ENCODE measurements around the gene ADRB1.
A peak's percentile ranks its signal among the peaks of the same experiment; 100 is the strongest.

The ADRB1 gene

DNA sequence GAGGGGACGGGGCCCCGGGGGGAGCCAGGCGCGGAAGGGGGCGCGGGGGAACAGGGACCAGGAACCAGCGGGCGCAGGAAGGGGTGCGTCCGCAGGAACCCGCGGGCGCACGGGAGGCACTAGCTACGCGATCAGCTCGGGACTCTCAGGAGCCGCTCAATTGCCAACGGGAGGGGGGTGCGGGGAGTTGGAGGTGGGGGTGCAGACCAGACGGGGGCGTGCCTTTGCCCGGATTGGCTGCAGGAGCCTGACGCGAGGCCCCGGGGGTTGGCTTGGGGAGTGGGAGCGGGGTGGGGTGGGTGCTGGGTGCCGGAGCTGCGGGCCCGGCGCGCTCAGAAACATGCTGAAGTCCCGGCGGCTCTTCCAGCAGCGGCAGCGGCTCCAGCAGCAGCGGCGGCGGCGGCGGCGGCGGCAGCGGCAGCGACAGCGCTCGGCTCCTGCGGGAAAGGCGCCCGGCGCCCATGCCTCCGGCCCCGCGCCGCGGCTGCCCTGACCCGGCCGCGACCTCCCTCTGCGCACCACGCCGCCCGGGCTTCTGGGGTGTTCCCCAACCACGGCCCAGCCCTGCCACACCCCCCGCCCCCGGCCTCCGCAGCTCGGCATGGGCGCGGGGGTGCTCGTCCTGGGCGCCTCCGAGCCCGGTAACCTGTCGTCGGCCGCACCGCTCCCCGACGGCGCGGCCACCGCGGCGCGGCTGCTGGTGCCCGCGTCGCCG, at the start of gene ADRB1:
Gene ADRB1 (plus strand): TSS at position 335 of the 715 bp plus-strand sequence. CDS start 267 bp downstream, at position 602.
- no peak for DNase-seq (ENCODE audit: low read depth, low spot score)
- H3K27ac ChIP-seq, result no peak within 1 kb of the TSS

- DNase-seq (ENCODE audit: low read depth, low spot score), result no peak
- no peak overlapping the region for H3K27ac ChIP-seq
These were observed 48.5 kb upstream of the ADRB1 start for GRCh38 chr10:113995201-113995600.

DNA sequence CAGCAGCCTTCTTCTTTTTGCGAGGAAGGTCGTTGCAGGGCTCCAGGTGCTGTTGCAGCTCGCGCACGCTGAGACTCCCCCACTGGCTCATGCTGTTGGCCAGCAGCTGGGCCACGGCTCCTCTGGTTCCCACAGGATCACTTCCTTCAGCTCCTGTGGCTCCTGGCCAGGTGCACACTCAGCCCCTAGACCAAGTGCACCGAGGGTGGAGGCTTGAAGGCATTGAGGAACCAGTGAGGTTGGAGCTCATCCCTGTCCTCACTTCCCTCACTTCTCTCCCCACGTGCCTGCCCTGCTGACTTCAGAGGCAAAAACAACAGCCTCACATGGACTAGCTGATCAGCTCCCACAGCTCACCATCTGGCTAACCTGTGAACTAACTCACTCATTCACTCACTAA, 46.2 kb upstream of the ADRB1 start:
- no peak overlapping the region for H3K27ac ChIP-seq
- DNase-seq (ENCODE audit: low read depth, low spot score), result no peak

DNA sequence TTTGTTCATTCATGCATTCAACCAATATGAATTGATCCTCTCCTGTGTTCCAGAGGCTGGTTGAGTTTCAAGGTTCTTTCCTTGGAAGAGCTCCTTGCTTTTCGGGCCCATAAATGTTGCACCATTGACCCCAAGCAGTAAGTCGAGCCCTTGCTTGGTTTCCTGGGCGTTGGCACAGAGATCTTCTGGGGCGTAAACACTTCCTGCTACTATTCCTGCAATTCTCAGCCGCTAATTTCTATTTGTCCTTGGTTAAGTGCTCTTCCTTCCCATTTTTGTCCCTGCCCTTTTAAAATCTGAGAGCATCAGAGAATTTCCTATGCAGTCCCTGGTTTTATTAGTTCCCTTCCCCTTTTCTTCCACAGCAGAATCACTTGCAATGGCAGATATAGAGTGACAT, 44.1 kb upstream of the ADRB1 start:
- H3K27ac ChIP-seq, result no peak overlapping the region
- no peak for DNase-seq (ENCODE audit: low read depth, low spot score)

GRCh38 chr10:114000457-114001010, 43.1 kb upstream of the ADRB1 start:
- no peak overlapping the region for H3K27ac ChIP-seq
- DNase-seq (ENCODE audit: low read depth, low spot score), result no peak

DNA sequence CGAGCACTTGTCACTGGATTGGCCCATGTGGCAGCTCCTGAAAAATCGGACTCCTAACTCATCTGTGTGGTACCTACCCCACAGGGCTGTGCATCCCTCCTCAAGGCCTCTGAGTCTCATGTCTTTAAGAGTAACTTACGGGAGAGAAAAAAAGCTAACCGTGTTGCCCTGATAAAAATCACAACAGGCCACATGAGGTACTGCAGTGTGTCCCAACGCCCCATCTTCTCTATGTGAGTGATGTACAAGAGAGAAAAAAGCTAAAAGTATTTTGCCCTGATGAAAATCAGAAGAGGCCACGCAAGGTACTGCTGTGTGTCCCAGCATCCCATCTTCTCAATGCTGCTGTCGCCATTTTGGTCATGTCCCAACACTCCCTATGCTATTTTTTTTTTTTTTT, 41.2 kb upstream of the ADRB1 start:
- no peak overlapping the region for H3K27ac ChIP-seq
- DNase-seq (ENCODE audit: low read depth, low spot score), result no peak

DNA sequence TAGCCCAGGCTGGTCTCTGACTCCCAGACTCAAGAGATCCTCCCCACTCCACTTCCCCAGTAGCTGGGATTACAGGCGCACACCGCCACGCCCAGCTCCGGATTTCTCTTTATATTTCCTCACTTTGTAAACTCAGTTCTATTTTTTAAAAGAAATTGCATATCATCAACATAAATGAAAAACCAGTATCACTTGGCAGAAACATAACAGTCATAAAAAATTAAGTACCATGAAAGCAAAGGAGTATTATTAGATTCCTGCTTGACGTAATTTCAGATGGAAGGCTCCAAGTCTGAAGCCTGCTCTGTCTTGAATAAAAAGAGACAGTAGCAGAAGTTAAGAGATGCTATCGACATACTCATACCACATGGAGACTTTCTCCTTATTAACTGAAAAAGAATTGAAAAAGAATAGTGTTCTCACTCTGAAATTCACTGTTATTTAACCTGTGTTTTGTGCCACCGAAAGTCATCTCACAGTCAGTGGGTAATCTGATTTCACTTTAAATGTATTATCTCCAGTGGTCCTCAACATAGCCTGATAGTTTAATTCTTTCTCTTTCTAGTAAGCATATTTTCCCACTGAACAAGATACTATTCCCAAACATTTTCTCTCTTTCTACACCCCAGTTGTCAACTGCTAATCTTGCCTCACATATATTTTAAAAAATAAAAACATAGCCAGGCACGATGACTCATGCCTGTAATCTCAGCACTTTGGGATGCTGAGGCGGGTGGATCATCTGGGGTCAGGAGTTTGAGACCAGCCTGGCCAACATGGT, 40.3 kb upstream of the ADRB1 start:
- no peak for DNase-seq (ENCODE audit: low read depth, low spot score)
- H3K27ac ChIP-seq, result no peak overlapping the region

DNA sequence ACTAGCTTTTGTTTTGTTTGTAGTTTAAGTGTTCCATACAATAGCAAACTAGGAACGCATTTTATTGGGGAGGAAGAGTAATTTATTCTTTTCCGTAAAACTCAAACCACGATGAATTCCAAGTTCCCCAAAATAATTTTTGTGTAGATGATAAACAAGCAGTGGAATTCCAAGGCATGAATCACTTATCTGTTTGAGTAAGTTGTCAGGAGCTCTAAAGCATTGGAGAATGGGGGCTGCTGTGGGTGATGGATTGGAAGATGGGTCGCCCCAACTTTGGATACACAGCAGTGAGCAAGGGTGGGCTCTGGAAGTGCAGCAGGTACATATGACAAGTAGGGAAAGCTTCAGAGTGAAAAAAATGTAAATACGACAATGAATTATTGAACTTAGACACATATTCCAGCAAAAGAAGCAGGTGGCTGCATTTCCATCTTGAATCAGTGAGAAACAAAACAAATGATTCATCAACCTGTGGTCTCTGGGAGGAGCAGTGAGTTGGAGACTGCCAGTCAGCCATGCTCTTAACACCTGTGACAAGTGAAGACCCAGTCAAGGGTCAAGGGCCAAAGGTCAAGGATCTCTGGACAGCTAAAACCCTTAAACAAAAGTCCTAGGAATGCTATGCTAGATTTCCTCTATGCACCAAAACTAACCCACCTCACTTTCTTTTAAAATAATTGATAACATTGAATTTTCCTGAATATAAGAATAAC, 34.2 kb upstream of the ADRB1 start:
- H3K27ac ChIP-seq, result no peak overlapping the region
- DNase-seq (ENCODE audit: low read depth, low spot score), result no peak

DNA sequence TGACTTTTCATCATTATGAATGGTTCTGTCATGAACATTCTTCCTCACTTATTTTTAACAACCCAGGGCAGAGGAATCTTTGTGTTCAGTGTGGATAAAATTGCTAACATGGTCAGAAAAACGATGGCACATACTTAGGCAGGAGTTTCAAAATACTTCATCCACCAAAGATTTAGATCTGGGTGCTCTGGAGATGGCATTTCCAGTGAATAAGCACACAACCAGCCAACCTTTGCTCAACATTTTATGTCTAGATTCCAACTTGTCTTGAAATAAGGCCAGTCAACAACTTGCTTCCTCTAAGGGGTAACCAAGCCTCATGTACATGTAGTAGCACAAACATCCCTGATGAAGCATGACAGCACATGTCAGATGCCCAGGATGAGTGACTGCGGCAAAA, 33.4 kb upstream of the ADRB1 start:
- no peak for DNase-seq (ENCODE audit: low read depth, low spot score)
- H3K27ac ChIP-seq, result no peak overlapping the region

GRCh38 chr10:114012650-114013049, 31.0 kb upstream of the ADRB1 start:
- H3K27ac ChIP-seq, result no peak overlapping the region
- no peak for DNase-seq (ENCODE audit: low read depth, low spot score)

- no peak overlapping the region for H3K27ac ChIP-seq
- DNase-seq (ENCODE audit: low read depth, low spot score), result no peak
These were observed 28.0 kb upstream of the ADRB1 start for GRCh38 chr10:114015708-114016107.

GRCh38 chr10:114017271-114017670, 26.4 kb upstream of the ADRB1 start:
- H3K27ac ChIP-seq, result no peak overlapping the region
- no peak for DNase-seq (ENCODE audit: low read depth, low spot score)

GRCh38 chr10:114017873-114018272, 25.8 kb upstream of the ADRB1 start:
- H3K27ac ChIP-seq, result no peak overlapping the region
- DNase-seq (ENCODE audit: low read depth, low spot score), result no peak

- DNase-seq (ENCODE audit: low read depth, low spot score), result no peak
- no peak overlapping the region for H3K27ac ChIP-seq
These were observed 24.4 kb upstream of the ADRB1 start for GRCh38 chr10:114019226-114019625.

- H3K27ac ChIP-seq, result no peak overlapping the region
These were observed 22.5 kb upstream of the ADRB1 start for GRCh38 chr10:114021154-114021553.

GRCh38 chr10:114021717-114022680, 21.7 kb upstream of the ADRB1 start:
- H3K27ac ChIP-seq, result no peak overlapping the region
- no peak for DNase-seq (ENCODE audit: low read depth, low spot score)

More at GRCh38 chr10:114021154-114021553, 22.5 kb upstream of the ADRB1 start:
- no peak for DNase-seq (ENCODE audit: low read depth, low spot score)

- no peak for DNase-seq (ENCODE audit: low read depth, low spot score)
- peak overlapping the region; percentile 22 for H3K27ac ChIP-seq
These were observed 20.7 kb upstream of the ADRB1 start for GRCh38 chr10:114022766-114023597.

- no peak for DNase-seq (ENCODE audit: low read depth, low spot score)
- peak overlapping the region; percentile 94 for H3K27ac ChIP-seq
These were observed 18.6 kb upstream of the ADRB1 start for GRCh38 chr10:114024876-114025610.
